Smooth muscle cell of the brain vasculature (primary cell): Measurements from ENCODE around the gene FERMT1.
"Not testable (repeated sequence)": the region's sequence is repeated elsewhere in the genome, so short reads cannot be mapped to it uniquely, and the experiment has no call there.

Experiments used
- DNase-seq: peaks from one replicate; pipeline ENCODE4 v3.0.0-alpha.2; 2012; ENCODE audit warnings: low read depth, low spot score

FERMT1 gene

GRCh38 chr20:6040540-6040939, 82.3 kb downstream of the FERMT1 start:
- DNase-seq: no peak

- DNase-seq: no peak
Measured at GRCh38 chr20:6039766-6040165, 83.1 kb downstream of the FERMT1 start.

GRCh38 chr20:6038256-6038655, 84.6 kb downstream of the FERMT1 start:
- DNase-seq: no peak

- no peak for DNase-seq
Measured at GRCh38 chr20:6037082-6037481, 85.7 kb downstream of the FERMT1 start.

GRCh38 chr20:6036213-6036612, 86.6 kb downstream of the FERMT1 start:
- DNase-seq: no peak

GRCh38 chr20:6034134-6034969, 88.5 kb downstream of the FERMT1 start:
- DNase-seq: no peak

GRCh38 chr20:6032907-6033306, 89.9 kb downstream of the FERMT1 start:
- not testable (repeated sequence) for DNase-seq

GRCh38 chr20:6030453-6031080, 92.3 kb downstream of the FERMT1 start:
- no peak for DNase-seq

GRCh38 chr20:6029538-6029937, 93.3 kb downstream of the FERMT1 start:
- DNase-seq: no peak

GRCh38 chr20:6028818-6029217, 94.0 kb downstream of the FERMT1 start:
- DNase-seq: no peak

GRCh38 chr20:6026051-6026450, 96.8 kb downstream of the FERMT1 start:
- no peak for DNase-seq
